GM06990 (cell line): ENCODE measurements around the gene PLEKHA6.
A peak's percentile ranks its signal among the peaks of the same experiment; 100 is the strongest.

Source experiments
- DNase-seq: peaks from one replicate; pipeline ENCODE4 v3.0.0-alpha.2; 2011; ENCODE audit not compliant: insufficient read length; ENCODE audit errors: extremely low read depth
- H3K27me3 ChIP-seq: replicated peaks from 2 replicates; pipeline ENCODE4 v1.6.0; 2011; ENCODE audit warnings: low read length; ENCODE audit not compliant: control insufficient read depth, insufficient read depth
- H3K36me3 ChIP-seq: 2 replicates; pipeline ENCODE4 v1.5.1; 2011; ENCODE audit warnings: low read length; ENCODE audit not compliant: control insufficient read depth, insufficient read depth
- H3K4me3 ChIP-seq: replicated peaks from 2 replicates; pipeline ENCODE4 v1.5.1; 2011; ENCODE audit warnings: low read depth, mild to moderate bottlenecking, control low read depth, low read length
- TF ChIP-seq, protein P1 (sequence below): IDR thresholded peaks from 2 replicates; pipeline ENCODE4 v1.5.1; 2011; ENCODE audit warnings: low read length, control low read depth, mild to moderate bottlenecking, inconsistent platforms; ENCODE audit not compliant: insufficient read depth, poor library complexity, severe bottlenecking

The PLEKHA6 gene

DNA sequence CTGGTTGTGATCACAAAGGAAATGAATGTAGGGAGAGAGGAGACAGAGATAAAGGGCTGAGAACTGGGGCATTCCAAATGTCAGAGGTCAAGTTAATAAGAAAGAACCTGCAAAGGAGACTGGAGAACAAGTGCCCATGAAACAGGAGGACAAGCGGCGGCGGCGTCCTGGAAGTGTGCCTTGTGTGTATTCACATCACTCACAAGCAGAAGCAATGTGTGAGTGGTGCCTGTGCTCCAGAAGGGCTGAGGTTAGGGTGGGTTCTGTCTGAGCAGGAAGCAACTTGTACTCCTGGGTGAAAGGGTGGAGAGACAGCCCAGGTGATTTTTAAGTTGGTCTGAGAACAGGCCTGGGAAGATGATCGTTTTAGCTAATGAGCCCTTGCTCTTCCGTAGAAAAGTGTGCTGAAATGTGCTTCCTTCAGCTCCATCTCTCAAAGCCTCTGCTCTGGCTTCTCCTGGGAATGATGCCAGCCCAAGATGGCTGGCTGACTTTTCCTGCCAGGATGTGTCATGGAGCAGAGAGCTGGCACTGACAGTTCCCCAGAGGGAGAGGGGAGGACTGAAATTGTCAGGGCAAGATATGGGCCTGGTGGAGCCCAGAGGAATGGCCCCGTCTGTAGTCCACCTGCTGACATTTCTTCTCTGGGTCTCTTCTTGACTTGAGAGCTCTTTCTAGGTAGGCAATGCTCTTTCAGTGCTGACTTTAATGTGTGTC lies 25.1 kb upstream of the PLEKHA6 start:
- Histone ChIP-seq H3K4me3 (no peak overlapping the region), H3K27me3 (no peaks in the 10 kb centered on the region), H3K36me3 (no peaks in the 10 kb centered on the region)
- TF ChIP-seq, protein P1, sequence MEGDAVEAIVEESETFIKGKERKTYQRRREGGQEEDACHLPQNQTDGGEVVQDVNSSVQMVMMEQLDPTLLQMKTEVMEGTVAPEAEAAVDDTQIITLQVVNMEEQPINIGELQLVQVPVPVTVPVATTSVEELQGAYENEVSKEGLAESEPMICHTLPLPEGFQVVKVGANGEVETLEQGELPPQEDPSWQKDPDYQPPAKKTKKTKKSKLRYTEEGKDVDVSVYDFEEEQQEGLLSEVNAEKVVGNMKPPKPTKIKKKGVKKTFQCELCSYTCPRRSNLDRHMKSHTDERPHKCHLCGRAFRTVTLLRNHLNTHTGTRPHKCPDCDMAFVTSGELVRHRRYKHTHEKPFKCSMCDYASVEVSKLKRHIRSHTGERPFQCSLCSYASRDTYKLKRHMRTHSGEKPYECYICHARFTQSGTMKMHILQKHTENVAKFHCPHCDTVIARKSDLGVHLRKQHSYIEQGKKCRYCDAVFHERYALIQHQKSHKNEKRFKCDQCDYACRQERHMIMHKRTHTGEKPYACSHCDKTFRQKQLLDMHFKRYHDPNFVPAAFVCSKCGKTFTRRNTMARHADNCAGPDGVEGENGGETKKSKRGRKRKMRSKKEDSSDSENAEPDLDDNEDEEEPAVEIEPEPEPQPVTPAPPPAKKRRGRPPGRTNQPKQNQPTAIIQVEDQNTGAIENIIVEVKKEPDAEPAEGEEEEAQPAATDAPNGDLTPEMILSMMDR = no peak
- DNase-seq = no peak

DNA sequence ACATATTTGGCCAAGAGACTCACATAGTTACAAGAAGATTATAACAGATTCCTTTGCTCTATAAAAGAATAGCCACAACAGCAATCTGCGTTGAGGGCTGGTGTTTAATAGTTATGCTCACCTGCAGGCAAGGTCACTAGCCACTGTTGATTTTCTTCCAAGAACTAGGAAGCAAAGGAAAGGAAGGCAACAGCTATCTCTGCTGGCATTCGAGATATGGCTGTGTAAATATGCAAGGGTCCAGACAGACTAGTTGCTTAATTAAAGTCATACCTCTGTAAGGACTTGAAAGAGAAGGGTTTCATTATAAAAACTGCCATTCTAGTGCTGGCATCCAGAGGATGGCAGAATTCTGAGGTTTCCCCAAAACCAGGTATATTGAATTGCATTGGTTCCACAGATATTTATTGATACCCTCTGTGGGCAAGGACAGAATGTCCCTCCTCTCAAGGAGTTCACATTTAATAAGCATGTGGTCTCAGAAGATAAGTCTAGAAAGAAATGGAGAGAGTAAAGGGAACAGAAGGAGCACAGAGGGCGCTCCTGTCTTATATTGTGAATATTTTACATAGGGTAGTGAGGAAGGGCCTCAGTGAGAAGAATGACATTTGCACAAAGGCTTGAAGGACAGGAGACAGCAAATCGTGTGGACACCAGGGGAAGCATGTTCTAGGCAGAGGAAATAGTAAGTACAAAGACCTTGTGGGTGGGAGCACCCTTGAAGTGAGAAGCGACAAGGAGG lies 23.6 kb upstream of the PLEKHA6 start:
- Histone ChIP-seq H3K4me3 (no peak overlapping the region), H3K36me3 (no peaks in the 10 kb centered on the region), H3K27me3 (no peaks in the 10 kb centered on the region)
- TF ChIP-seq, protein P1 = no peak
- no peak for DNase-seq

DNA sequence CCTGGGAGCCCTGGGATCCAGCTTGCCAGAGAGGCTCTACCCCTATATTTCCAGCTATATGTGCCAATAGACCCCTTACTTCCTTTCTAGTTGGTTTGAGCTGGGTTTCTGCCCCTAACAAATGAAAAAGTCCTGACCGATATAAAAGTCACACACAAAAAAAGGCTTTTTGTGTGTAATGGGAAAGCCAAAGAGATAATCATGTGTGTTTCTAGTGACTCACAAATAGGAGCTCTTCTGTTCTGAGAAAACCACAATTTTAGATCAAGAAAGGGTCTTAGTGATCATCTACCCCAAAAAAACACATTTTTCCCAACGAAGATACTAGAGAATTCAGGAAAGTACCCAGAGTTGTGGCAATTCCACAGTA lies 23.0 kb upstream of the PLEKHA6 start:
- TF ChIP-seq, protein P1 = no peak
- no peak overlapping the region for H3K4me3 ChIP-seq
- no peaks in the 10 kb centered on the region for H3K27me3 ChIP-seq
- DNase-seq = no peak
- H3K36me3 ChIP-seq = no peaks in the 10 kb centered on the region

DNA sequence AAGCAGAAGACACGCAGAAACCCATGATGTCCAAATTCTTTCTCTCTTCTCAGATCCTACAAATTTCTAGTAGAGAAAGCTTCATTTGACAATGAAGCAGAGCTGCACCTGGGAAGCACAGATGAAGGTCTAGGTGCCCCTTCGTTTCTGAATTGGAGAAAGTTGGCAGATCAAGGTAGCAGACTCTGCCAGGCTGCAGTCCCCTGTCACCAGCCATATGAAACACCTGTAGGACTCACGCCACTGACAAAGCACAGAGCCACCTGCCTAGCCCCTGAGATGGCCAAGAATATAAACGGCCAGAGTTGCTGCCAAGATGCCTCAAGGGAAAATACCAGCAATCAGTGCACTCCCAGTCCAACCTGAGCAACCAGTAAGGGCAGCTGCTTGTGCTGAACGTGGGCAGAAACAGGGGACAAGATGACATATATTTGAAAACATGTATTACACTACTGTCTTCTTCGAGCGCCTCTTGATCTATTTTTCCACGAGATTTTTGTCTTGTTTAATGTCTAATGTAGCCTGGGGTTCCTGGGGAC lies 20.6 kb upstream of the PLEKHA6 start:
- TF ChIP-seq, protein P1 = no peak
- Histone ChIP-seq H3K4me3 (no peak overlapping the region), H3K27me3 (no peaks in the 10 kb centered on the region), H3K36me3 (no peaks in the 10 kb centered on the region)
- no peak for DNase-seq

DNA sequence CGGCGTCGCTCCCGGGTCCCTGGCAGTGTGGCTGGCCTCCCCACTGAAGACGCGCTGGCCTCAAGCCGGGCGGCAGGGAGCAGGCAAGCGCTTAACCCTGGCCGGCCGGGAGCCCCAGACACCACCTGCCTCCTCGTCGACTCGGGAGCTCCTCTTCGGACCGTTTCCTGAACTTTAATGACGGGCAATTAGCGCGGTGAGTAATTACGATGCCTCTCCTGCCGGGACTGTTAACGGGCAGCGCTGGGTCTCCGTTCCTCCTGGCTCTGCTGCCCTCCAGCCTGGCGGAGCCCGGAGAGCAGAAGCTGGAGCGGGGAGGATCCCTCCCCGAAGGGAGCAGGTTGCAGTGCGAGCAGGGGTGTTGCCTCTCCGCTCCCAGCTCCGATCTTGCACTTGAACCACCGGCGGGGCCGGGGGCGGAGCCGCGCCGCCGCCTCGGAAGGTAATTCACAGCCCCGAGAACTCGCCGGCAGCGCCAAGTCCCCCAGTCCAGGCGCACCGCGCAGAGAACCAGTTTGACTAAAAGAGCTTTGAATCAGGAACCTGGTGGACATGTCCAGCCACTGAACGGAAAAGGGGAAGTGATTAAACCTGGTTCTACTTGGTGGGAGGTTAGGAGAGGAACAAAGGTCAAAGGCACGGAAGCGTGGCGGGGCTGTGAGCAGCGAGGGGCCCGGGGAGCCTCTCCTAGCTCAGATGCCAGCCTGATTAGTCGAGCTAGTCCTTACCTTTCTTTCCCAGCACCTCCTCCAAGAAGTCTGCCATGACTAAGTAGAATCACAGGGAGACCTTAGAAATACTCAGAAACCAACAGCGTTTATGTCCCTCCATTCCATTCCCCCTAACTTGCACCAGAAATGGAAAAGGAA lies 18.3 kb upstream of the PLEKHA6 start:
- H3K4me3 ChIP-seq = peak overlapping the region; percentile 51
- DNase-seq = peak; percentile 53
- no peaks in the 10 kb centered on the region for H3K27me3 ChIP-seq
- TF ChIP-seq, protein P1 = no peak
- H3K36me3 ChIP-seq = no peaks in the 10 kb centered on the region
